HG03064 (cell line): ENCODE results near the gene RPAP3.

Experiments used
- ATAC-seq: cut with Tn5 transposase; IDR thresholded peaks from one replicate; pipeline ENCODE4 v1.9.1; 2021; ENCODE audit warnings: low read depth; ENCODE audit not compliant: unreplicated experiment

RPAP3 gene

GRCh38 chr12:47722941-47723631 lies 17.3 kb upstream of the RPAP3 start:
- ATAC-seq = no peak

GRCh38 chr12:47722136-47722834 lies 16.5 kb upstream of the RPAP3 start:
- no peak for ATAC-seq

- no peak for ATAC-seq
Observed at GRCh38 chr12:47721431-47721973, 15.7 kb upstream of the RPAP3 start.

- no peak for ATAC-seq
Observed at GRCh38 chr12:47718531-47718930, 12.7 kb upstream of the RPAP3 start.

GRCh38 chr12:47717443-47718193 lies 11.8 kb upstream of the RPAP3 start:
- peak; percentile 58 for ATAC-seq

GRCh38 chr12:47717046-47717442 lies 11.2 kb upstream of the RPAP3 start:
- ATAC-seq = no peak

GRCh38 chr12:47715877-47716548 lies 10.2 kb upstream of the RPAP3 start:
- no peak for ATAC-seq

- ATAC-seq = no peak
Observed at GRCh38 chr12:47715393-47715876, 9.6 kb upstream of the RPAP3 start.

- no peak for ATAC-seq
Observed at GRCh38 chr12:47714826-47715386, 9.1 kb upstream of the RPAP3 start.

- no peak for ATAC-seq
Observed at GRCh38 chr12:47712171-47712570, 6.3 kb upstream of the RPAP3 start.

- ATAC-seq = no peak
Observed at GRCh38 chr12:47711448-47711847, 5.6 kb upstream of the RPAP3 start.

GRCh38 chr12:47710278-47710677 lies 4.4 kb upstream of the RPAP3 start:
- no peak for ATAC-seq

- ATAC-seq = no peak
Observed at GRCh38 chr12:47709671-47710070, 3.8 kb upstream of the RPAP3 start.

GRCh38 chr12:47709237-47709636 lies 3.4 kb upstream of the RPAP3 start:
- ATAC-seq = no peak

- ATAC-seq = no peak
Observed at GRCh38 chr12:47707905-47708543, 2.2 kb upstream of the RPAP3 start.

- no peak for ATAC-seq
Observed at GRCh38 chr12:47707355-47707754, 1.5 kb upstream of the RPAP3 start.

- no peak for ATAC-seq
Observed at GRCh38 chr12:47705229-47705565, 633 bp downstream of the RPAP3 start.

GRCh38 chr12:47704719-47705118 lies 1.1 kb downstream of the RPAP3 start:
- no peak for ATAC-seq

- no peak for ATAC-seq
Observed at GRCh38 chr12:47700263-47700662, 5.6 kb downstream of the RPAP3 start.

GRCh38 chr12:47698631-47699030 lies 7.2 kb downstream of the RPAP3 start:
- ATAC-seq = no peak
